Measurements from ENCODE around the gene POLR2E.

POLR2E gene

GRCh38 chr19:1057176-1057855 is 37.9 kb downstream of the POLR2E start:
- TF ChIP-seq ZFX (IDR thresholded peaks at IDR 0.05; ENCODE audit: borderline replicate concordance) (no peak), CTCF (IDR thresholded peaks at IDR 0.05) (no peak)
- H3K27ac ChIP-seq, result no peak overlapping the region

DNA sequence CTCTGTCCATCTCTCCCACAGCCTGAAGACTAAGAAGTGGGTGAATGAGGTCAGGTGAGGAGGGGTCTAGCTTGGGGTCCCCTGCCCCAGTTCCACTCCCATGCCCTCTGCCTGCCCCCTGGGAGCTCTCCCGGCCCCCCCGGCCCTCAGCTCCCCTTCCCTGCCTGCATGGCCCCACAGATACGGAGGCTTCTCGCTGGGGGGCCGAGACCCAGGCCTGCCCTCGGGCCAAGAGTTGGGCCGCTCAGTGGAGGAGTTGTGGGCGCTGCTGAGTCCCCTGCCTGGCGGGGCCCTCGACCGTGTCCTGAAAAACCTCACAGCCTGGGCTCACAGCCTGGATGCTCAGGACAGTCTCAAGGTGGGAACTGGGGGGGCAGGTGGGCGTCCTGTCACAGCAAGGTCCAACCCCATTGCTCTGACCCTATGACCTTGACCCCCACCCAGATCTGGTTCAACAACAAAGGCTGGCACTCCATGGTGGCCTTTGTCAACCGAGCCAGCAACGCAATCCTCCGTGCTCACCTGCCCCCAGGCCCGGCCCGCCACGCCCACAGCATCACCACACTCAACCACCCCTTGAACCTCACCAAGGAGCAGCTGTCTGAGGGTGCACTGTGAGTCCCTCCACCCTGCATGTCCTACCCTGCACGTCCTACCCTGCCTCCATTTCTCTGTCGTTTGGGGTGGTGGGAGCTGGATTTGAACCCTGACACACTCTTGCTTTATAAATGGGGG is 39.1 kb downstream of the POLR2E start:
- TF ChIP-seq CTCF (IDR thresholded peaks at IDR 0.05) (no peak), ZFX (IDR thresholded peaks at IDR 0.05; ENCODE audit: borderline replicate concordance) (no peak)
- no peak overlapping the region for H3K27ac ChIP-seq

DNA sequence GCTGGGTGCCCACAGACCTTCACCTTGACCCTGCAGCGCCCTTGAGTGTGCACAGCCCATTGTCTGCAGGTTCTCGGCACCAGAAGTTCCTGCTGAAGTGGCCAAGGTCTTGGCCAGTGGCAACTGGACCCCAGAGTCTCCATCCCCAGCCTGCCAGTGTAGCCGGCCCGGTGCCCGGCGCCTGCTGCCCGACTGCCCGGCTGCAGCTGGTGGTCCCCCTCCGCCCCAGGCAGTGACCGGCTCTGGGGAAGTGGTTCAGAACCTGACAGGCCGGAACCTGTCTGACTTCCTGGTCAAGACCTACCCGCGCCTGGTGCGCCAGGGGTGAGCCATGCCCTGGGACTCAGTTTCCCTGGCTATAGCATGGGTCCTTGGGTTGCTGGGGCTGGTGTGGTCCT is 40.1 kb downstream of the POLR2E start:
- TF ChIP-seq ZFX (IDR thresholded peaks at IDR 0.05; ENCODE audit: borderline replicate concordance), result no peak
- no peak for TF ChIP-seq CTCF (IDR thresholded peaks at IDR 0.05)
- H3K27ac ChIP-seq, result no peak overlapping the region

GRCh38 chr19:1054102-1055027 is 40.8 kb downstream of the POLR2E start:
- no peak for TF ChIP-seq CTCF (IDR thresholded peaks at IDR 0.05)
- TF ChIP-seq ZFX (IDR thresholded peaks at IDR 0.05; ENCODE audit: borderline replicate concordance), result no peak
- H3K27ac ChIP-seq, result no peak overlapping the region

GRCh38 chr19:1053176-1054101 is 41.7 kb downstream of the POLR2E start:
- TF ChIP-seq ZFX (IDR thresholded peaks at IDR 0.05; ENCODE audit: borderline replicate concordance), result no peak
- no peak for TF ChIP-seq CTCF (IDR thresholded peaks at IDR 0.05)
- H3K27ac ChIP-seq, result no peak overlapping the region

DNA sequence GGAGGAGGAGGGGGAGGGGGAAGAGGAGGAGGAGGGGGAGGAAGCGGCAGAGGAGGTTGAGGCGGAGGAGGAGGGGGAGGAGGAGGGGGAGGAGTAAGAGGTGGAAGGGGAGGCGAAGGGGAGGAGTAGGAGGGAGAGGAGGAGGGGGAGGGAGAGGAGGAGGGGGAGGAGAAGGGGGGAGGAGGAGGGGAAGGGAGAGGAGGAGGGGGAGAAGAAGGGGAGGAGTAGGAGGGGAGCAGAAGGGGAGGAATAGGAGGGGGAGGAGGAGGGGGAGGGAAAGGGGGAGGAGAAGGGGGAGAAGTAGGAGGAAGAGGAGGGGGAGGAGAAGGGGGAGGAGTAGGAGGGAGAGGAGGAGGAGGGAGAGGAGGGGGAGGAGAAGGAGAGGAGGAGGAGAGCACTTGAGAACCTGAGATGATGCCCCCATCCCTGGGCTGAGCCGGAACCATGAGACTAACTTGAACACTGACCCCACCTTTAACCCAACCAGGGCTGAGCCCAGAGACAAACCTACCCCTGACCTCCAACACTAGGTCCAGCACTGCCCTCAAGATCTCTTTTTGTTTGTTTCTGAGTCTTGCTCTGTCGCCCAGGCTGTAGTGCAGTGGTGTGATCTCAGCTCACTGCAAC is 42.7 kb downstream of the POLR2E start:
- no peak overlapping the region for H3K27ac ChIP-seq
- TF ChIP-seq CTCF (IDR thresholded peaks at IDR 0.05) (no peak), ZFX (IDR thresholded peaks at IDR 0.05; ENCODE audit: borderline replicate concordance) (no peak)

All from 22Rv1 (cell line).